Right renal cortex interstitium (tissue), 3 donors: ENCODE measurements around the gene PLEKHS1. TPM values are rescaled to one million over a fixed set of nuclear protein-coding genes. Genes with fewer than 3 reads are reported as not detected.

Source experiments
- DNase-seq, 3 donors: peaks; one replicate each; pipeline ENCODE4 v3.0.0-alpha.2; 2013; ENCODE audit warnings: low read depth in 3 of 3, low spot score in 2 of 3
- polyA plus RNA-seq, 3 donors: library from polyadenylated mRNA; unstranded; fragments of 120-200 nt; gene quantifications; one replicate each; pipeline ENCODE4 v1.2.1, GENCODE V29; 2013; ENCODE audit not compliant: insufficient read length in 3 of 3

PLEKHS1 gene
- under 1 TPM in 2 of 3 donors, not detected in 1; 0.18 to 0.21 TPM for polyA plus RNA-seq

DNA sequence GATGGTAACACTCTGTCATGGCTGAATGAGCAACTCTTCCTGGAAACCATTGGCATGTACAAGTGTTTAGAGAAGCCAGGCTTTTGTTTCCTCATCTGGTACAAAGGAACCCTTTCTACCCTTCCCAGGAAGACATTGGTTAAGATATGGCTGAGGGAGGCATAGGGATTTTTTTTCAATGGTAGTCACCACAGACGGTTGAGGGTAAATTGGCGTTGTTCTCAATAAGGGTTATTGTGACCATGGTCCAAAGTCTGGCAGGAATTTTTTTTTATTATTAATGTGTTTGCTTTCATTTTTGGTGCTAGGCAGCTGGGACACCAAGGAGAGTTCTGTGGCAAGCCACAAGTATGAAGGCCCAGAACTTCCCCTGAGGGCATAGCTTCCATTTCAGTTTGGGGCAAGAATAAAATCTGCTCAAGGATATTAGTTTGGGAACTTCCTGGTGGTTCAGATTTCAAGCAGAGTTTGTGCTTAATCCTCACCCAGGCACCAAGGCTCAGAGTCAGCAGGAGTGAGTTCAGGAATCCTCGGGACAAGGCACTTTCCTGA, at the start of gene PLEKHS1:
PLEKHS1 (plus strand) TSS at position 502 of the 552 bp plus-strand sequence. CDS start 3,596 bp downstream, outside the sequence.
- DNase-seq: no peak

DNA sequence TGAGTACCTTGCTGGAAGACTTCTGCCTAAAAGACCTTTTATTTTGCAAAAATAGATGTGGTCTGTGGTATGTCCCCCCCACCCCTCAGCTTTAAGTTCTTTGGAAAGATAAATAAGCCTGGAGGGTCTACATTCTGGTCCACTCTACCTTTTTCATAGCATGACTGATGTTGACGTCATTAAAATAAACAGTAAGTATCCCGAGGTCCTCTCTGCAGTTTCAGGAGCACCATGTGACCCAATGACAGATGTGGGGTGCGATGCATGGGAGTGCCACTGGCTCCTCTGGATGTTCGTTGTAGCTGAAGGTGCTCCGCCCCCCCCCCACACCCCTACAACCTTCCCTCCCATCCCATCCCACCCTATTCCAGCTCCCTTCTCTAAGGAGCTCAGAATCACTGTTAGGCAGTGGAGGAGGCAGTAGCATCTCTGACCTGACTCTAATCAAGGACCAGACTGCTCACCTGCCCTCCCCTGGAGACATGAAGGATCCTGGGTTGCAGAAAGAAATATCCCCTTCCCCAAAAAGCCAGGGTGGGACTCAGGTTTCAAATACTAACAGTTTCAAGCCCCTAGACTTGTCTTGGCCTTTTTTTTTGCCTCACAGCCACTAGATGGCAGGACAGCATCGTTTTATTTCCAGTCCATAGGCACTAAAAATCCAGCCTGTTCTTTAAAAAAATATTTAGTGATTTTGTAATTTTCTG, 46.7 kb upstream of the PLEKHS1 start:
- peak in 1 of 3 donors; percentile 38 for DNase-seq

DNA sequence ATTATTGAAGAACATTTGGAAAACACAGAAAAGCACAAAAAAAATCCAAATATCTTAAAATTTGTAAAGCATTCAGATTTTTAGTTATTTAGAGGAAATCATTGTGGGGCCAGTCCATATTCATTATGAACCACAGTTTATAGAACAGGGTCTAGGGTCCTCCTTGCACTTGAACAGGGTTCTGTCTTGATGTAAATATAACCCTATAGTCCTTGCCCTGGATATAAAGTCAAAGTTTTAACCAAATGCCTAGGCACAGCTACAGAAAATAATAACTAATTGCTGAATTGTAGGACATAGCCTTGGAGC, 46.2 kb upstream of the PLEKHS1 start:
- no peak for DNase-seq

DNA sequence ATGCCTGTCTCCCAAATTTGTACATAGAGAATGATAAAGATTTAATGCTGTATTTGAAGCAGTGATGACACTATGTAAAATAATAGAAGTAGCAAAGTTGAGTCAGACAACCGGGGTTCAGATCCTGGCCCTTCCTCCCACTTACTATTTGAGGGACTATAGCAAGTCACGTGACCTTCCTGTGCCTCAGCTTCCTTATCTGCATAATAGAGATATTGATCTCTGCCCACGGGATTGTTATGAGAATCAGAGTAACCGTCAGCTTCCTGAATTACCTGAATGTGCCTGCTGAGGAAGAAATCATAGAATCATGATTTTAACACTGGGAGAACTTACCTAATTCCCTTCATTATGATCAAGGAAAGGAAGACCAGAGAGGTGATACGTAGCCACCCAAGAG, 44.9 kb upstream of the PLEKHS1 start:
- DNase-seq: no peak

DNA sequence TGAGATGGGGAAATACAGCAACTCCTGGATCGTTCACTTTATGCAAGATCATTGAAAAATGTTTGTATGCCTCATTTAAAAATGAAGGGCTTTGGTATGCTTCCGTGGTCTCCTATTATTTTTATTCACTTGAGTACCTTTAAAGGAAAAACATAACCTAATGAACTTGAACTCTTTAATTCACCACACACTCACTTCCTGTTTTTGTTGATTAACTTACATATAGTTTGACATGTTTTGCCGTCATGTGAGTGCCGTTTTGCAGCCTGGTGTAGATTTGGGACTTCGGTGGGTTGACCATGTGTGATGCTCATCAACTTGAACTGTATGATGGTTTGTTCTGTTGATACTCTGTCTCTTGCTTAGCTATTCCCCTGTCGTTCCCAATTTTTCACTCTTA, 42.8 kb upstream of the PLEKHS1 start:
- DNase-seq: no peak

DNA sequence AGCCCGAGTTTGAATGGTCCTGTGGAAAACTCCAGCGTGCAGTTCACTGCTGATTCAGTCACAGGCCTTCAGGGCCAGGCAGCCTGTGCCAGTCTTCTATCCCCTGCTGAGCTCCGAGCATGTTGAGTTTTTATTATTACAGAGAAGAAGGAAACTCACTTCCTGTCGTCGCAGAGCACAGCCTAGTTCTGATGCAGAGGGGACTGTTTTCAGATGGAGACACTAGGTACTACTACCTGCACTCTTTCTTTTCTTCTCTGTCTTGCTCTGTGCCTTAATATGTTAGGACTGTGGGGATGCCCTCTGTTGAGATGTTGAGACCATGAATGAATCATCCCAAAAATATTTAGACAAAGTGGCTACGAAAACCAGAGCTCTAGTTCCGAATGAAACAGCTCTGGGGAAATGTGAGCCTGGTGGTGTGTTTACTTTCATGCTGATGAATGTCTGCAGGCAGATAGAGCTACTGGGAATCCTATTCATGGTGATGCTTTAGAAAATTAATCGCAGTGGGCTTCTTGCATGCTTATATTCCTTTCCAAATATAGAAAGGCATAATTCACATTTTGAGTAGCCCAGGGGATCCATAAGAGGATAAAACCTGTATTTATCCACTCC, 42.2 kb upstream of the PLEKHS1 start:
- no peak for DNase-seq

DNA sequence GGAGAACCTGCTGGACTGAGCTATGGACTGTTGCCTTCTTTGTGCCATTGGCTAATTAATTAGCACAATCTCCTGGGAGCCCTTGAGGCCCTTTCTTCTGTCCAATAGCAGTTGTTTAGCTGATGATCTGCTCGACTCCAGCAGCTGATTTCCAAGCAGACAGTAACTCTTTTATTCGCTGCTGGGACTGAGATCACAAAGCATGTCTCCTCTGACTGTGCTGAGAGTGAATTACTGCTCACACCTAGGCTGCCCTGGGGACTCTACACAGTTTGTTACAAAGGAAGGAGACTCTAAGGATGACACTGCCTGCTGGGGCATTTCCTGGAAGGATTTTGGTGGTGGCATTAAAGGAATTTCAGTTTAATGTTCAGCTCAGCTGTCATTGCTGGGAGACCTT, 40.3 kb upstream of the PLEKHS1 start:
- DNase-seq: no peak

DNA sequence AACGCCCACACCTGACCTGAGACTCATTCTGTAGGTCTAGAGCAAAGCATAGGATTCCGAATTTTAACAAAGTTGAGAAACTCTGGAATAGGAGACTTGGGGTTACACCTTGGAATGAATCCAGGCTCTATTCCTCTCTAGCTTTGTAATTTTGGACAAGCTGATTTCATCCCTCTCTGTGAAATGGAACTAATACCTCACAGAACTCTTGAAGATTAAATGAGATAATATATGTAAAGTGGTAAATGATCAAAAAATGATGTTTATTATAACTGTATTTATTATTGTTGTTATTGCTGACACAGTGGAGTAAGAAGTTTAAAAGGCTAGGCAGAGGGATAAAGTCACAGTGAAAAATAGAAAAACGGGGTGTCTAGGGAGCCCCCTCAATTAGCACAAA, 39.5 kb upstream of the PLEKHS1 start:
- no peak for DNase-seq

DNA sequence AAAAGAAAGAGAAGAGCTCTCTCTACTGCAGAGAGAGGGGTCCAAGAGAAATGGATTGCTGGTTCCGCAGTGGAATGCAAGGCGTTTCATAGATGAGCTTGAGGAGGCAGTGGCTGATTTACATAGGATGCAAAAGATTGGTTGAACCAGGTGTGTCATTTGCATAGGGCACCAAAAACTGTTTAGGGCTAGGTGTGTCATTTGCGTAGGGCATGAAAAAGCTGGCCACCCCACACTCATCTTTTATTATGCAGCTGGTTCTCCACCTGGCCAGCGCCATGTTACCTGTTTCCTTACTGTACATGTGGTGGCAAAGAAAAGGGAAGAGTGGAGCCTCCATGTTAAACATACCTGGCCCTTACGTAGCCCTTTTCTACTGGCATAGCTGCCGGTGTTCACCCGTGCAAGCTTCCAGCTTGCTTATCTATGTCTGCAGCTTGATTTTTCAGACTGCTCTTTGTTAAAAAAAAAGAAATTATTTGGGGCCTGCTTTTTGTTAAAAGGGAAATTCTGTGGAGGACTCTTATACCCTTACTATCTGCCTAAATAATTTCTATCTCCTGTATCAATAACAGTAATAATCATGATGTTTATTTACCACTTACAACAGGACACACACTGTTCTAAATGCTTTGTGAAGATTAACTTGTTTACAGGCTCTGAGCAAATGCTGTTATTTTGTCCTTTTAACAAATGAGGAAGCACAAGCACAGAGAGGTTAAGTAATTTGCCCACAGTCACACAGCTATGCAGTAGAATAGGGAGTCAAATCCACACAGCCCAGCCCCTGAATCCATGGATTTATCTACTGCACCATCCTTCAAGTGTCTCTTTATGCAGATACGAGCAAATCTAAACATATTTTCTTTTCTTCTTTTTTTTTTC, 38.5 kb upstream of the PLEKHS1 start:
- no peak for DNase-seq

DNA sequence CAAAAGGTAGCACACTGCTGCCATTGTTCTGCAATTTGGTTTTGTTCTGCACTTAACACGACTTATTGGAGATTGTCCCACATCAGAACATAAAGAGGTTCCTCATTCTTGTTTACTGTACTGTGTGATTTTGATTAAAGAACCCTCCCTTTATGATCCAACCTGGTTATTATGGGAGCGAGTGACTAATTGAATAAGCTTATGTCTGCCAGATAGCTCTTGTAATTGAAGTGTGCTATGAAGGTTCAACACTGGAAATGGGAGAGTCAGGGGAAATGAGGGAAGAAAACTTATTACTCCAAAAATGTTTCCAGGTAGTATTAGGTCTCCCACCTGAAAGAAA, 37.9 kb upstream of the PLEKHS1 start:
- no peak for DNase-seq

DNA sequence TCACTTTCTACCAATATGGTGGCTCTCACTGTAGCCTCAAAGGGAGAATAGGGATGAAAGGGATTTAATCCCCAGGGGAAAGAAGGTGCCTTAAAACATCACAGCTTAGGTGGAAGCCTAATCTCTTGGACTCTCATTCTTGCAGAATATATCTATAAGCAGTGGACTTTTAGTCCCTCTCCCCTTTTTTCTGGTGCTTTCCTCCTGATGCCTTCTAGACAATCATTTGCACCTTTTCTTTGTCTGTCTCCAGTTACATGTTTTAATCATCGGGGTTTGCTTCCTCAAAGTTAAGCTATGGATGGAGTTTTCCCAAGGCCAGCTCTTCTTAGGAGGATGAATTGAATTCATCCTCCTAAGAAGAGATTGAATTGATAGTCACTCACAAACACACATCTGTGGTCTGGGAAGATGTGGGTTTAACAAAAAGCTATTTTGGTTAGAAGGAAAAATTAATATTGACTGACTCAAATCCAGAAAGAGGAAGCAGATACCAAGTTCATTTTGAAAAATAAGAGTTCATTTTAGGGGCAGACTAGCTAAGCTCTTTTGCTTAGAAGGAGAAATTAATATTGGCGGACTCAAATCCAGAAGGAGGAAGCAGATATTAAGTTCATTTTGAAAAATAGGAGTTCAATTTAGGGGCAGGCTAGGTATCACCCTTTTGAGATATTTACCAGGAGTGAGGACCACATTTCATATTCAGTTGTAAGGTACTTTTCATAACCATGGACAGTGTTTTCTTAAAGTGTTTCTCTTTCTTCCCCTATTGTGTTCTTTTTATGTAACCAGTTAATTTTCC, 35.2 kb upstream of the PLEKHS1 start:
- no peak for DNase-seq

DNA sequence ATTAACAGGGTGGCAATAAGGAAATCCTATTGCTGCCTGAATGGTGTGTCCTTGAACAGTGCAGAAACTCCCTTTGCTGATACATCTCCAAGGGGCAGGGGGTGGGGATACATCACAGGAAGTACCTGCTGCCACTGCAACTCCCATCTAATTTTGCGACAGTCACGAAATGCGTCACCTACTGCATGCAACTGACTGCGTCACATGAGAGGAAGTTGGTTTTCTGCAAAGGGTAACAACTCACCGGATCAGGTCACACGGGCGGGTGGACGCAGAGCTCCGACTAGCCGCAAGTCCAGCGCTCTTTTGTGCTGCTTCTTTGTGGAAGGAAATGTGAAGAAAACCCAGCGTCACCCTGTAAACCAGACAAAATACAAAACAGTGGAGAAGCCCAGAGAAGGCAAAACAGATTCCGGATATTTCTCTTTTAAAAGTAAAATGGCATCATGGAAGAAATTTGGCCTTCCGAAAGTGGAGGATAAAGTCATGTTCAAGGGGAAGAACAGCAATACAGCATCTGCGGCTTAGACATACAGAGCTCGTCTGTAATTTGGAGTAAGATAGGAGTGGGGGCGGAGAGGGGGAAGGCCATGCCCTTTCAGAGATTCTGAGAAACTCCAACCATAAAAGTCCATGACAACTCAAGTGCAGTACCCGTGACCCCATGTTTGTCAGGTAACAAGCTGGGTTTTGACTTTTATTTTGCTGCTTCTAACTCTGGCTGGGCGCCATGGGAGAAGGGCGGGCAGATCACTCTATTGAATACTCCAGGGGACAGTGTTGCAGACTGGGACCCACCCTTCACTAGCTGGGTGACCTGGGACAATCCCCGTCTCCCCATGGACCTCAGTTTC, 32.3 kb upstream of the PLEKHS1 start:
- DNase-seq: no peak

DNA sequence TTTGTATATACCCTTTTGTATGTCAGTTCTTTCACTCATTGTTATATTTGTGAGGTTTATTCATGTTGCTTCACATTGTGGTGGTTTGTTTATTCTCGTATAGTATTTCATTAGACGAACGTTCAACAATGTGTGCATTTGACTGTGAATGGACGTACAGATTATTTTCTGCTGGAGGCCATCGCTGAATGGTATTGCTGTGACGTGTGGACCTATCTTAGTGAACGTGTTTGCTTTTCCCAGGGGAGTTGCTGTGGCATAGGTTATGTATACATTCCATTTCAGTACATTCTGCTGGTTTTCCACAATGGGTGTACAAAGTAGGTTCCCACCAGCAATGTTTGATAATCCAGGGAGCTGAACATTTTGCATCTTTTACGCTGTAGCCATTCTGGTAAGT, 31.1 kb upstream of the PLEKHS1 start:
- no peak for DNase-seq

DNA sequence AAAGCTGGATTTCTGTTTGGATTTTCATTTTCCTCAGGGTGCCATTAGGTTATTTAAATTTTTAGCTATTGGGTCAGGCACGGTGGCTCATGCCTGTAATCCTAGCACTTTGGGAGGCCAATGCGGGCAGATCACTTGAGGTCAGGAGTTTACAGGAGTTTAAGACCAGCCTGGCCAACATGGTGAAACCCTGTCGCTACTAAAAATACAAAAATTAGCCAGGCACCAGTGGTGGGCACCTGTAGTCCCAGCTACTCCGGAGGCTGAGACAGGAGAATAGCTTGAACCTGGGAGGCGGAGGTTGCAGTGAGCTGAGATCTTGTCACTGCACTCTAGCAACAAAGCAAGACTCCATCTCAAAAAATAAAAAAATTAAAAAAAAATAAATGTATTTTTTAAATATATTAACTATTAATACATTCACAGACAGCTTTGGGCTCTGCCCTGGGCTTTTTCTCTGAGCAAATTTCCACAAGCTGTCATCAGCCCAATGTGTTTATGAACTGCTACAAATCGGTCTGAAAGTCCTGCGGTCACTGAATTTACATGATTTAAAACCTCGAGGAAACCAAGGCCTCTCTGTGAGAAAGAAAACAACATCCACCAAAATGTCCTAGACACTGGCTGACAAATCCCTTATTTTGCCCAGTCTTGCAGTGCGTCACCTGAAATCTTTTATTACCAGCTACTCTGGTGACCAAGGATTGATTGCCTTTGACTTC, 19.2 kb upstream of the PLEKHS1 start:
- no peak for DNase-seq

DNA sequence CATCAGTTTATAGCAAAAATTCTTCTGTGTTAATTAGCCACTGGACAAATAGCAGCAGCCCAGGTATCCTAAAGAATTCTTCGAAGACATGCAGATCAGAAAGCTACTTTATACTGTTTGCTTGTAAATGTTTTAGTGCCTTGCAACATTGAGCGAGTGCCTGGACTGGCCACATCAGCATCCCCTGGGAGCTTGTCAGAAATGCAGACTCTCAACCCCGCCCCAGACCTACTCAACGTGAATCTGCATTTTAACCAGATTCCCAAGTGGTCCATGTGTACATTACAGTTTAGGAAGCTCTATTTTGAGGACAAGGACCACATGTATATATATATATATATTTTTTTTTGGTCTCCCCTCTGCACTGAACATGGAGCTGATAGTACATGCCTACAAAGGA, 18.5 kb upstream of the PLEKHS1 start:
- DNase-seq: no peak

DNA sequence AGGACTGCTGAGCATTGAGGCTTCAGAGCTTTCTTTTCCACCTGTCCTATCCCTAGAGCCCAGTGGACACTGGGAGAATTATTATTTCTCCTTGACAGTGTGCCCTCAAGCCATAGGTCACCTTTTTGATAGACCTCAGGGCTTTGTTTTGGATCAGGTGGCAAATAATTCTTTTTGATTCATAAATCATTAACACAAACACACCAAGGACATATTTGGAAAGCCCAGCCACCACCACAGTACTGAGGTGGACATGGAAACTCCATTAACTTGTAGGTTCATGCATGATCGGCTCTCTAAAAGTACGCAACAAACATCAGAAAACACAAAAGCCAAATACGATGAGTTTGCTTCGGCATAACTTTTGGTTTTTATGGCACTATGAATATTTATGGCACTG, 17.8 kb upstream of the PLEKHS1 start:
- no peak for DNase-seq

DNA sequence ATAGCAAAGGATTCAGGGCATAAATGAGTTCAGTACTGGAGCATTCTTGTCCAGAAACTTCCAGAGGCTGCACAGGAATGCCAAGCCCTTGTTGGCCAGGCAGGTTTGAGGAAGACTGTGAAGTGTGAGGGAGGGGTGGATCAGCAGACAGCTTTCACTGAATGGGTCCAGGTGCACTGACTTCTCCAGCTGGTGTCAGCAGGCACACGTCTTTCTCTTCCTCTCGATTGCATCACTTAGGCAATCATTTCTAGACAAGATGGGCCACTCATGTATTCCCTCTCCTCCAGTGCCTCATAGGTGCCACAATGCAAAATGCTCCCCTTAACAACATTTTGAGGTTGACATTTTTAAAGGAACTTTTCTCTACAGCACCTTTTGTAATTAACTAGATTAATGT, 15.6 kb upstream of the PLEKHS1 start:
- DNase-seq: no peak

DNA sequence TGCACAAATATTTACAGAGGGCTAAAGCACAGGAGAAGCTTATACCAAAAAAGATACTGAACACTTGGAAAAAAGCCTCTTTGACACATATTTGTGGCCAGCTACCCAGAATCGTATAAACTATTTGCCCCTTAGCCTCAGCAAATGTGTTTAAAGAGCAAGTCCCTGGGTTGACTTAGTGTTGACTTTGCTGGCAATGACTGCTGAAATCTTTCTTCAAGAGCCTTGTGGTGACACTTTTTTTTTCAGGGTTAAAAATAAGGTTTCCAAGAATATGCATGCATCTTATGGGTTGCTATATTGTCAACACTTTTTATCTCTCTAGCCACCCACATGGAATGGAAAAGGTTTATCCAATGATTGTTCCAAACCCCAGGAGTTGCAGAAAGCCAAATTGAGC, 14.9 kb upstream of the PLEKHS1 start:
- no peak for DNase-seq

DNA sequence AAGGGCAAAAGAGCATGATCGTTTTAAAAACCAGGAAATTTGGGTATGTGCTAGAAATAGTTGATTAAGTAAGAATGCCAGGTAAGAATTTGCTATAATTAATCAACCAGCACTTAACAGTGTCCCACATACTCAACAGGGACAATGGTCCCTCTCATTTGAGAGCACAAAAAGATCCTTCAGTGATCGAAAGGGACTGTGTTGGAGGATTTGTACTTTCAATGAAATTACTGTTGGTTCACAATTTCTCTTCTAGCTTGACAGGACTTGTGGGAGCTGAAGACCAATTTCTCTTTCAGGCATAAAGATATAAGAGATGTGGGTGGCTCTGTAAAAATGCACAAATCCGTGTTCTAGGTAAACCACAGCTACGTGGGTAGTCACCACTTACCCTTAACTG, 12.5 kb upstream of the PLEKHS1 start:
- no peak for DNase-seq
